Stimulated activated CD8-positive, alpha-beta memory T cell treated with anti-CD3 and anti-CD28 coated beads, Interleukin-2, amount 100 ng/mL, for 48 hours (primary cell): ENCODE measurements around the gene LMNA.
"Not testable (repeated sequence)": the region's sequence is repeated elsewhere in the genome, so short reads cannot be mapped to it uniquely, and the experiment has no call there.

Experiments used
- DNase-seq, 2 donors: peaks; one replicate each; pipeline ENCODE4 v3.0.0-alpha.2; 2020; ENCODE audit warnings: low read depth in 2 of 2

LMNA gene

GRCh38 chr1:156114101-156114918 lies at the start of gene LMNA:
Gene LMNA (plus strand): TSS chr1:156114711. CDS start chr1:156114919, 208 bp downstream.
- DNase-seq: peak; percentile 72 to 73

GRCh38 chr1:156065212-156065611 lies 49.3 kb upstream of the LMNA start:
- no peak for DNase-seq

- DNase-seq: no peak
These were observed 48.6 kb upstream of the LMNA start for GRCh38 chr1:156065871-156066270.

- DNase-seq: no peak
These were observed 47.2 kb upstream of the LMNA start for GRCh38 chr1:156067262-156067661.

GRCh38 chr1:156069490-156070455 lies 44.7 kb upstream of the LMNA start:
- no peak for DNase-seq

GRCh38 chr1:156070548-156070947 lies 44.0 kb upstream of the LMNA start:
- DNase-seq: no peak

- DNase-seq: not testable (repeated sequence)
These were observed 43.1 kb upstream of the LMNA start for GRCh38 chr1:156071332-156071816.

GRCh38 chr1:156072251-156072650 lies 42.3 kb upstream of the LMNA start:
- DNase-seq: no peak

- no peak for DNase-seq
These were observed 41.3 kb upstream of the LMNA start for GRCh38 chr1:156073110-156073687.

- no peak for DNase-seq
These were observed 40.8 kb upstream of the LMNA start for GRCh38 chr1:156073740-156074139.

GRCh38 chr1:156074661-156075060 lies 39.9 kb upstream of the LMNA start:
- DNase-seq: no peak

GRCh38 chr1:156075162-156075561 lies 39.3 kb upstream of the LMNA start:
- DNase-seq: no peak

GRCh38 chr1:156075775-156076204 lies 38.7 kb upstream of the LMNA start:
- no peak for DNase-seq

- no peak for DNase-seq
These were observed 37.7 kb upstream of the LMNA start for GRCh38 chr1:156076609-156077429.

- no peak for DNase-seq
These were observed 37.1 kb upstream of the LMNA start for GRCh38 chr1:156077430-156077760.

GRCh38 chr1:156078728-156079127 lies 35.8 kb upstream of the LMNA start:
- DNase-seq: no peak

- no peak for DNase-seq
These were observed 34.7 kb upstream of the LMNA start for GRCh38 chr1:156079762-156080161.

GRCh38 chr1:156080241-156080862 lies 34.2 kb upstream of the LMNA start:
- DNase-seq: no peak

- DNase-seq: no peak
These were observed 33.7 kb upstream of the LMNA start for GRCh38 chr1:156080863-156081179.

- no peak for DNase-seq
These were observed 33.2 kb upstream of the LMNA start for GRCh38 chr1:156081180-156081916.
